Gastroesophageal sphincter (tissue), 4 donors: ENCODE data around the gene KCNIP4. TPM values are rescaled to one million over a fixed set of nuclear protein-coding genes. Genes with fewer than 3 reads are reported as not detected.

Source experiments
- ATAC-seq: fragments of 150-250 bp; one replicate; pipeline ENCODE4 v1.9.1; 2016; ENCODE audit warnings: mild to moderate bottlenecking, moderate library complexity
- H3K27ac ChIP-seq, 4 donors: fragments of 200-600 bp; sonication (generic) in 3 of 4; 1 replicate in 3 of 4; 2 replicates in 1 of 4; pipeline ENCODE4 v1.5.1; 2016 to 2019
- H3K27me3 ChIP-seq: fragments of 200-600 bp; sonication (generic); one replicate; pipeline ENCODE4 v1.5.1; 2019
- H3K36me3 ChIP-seq, 2 donors: fragments of 200-600 bp; sonication (generic); one replicate each; pipeline ENCODE4 v1.5.1; 2019; ENCODE audit warnings: control low read depth in 1 of 2
- H3K4me1 ChIP-seq, 3 donors: fragments of 200-600 bp; sonication (generic); 1 replicate in 2 of 3; 2 replicates in 1 of 3; pipeline ENCODE4 v1.5.1; 2016 to 2019; ENCODE audit warnings: control low read depth in 2 of 3
- H3K4me3 ChIP-seq, 2 donors: fragments of 200-600 bp; sonication (generic); one replicate each; pipeline ENCODE4 v1.5.1; 2019; ENCODE audit warnings: mild to moderate bottlenecking in 1 of 2, moderate library complexity in 1 of 2
- H3K9me3 ChIP-seq, 3 donors: fragments of 200-600 bp; sonication (generic); one replicate each; pipeline ENCODE4 v1.5.1; 2017 to 2019; ENCODE audit warnings: control low read depth in 2 of 3
- EP300 ChIP-seq: sonication (generic); formaldehyde crosslinking; IDR thresholded peaks from one replicate; pipeline ENCODE4 v1.6.1; 2017; ENCODE audit warnings: antibody characterized with exemption, mild to moderate bottlenecking
- POLR2A ChIP-seq, 2 donors: fragments of 450-650 bp; IDR thresholded peaks; one replicate each; pipeline ENCODE4 v1.6.1; 2017; ENCODE audit warnings: antibody characterized with exemption in 2 of 2, mild to moderate bottlenecking in 2 of 2, moderate library complexity in 1 of 2
- POLR2AphosphoS5 ChIP-seq: sonication (generic); formaldehyde crosslinking; IDR thresholded peaks from one replicate; pipeline ENCODE4 v1.6.1; 2017; ENCODE audit warnings: antibody characterized with exemption
- WGBS, 2 donors: methylation state at CpG; one replicate each; pipeline ENCODE4 v1.1.5; 2018; ENCODE audit warnings: low coverage in 1 of 2; 5-methylcytosine and 5-hydroxymethylcytosine counted together
- total RNA-seq, 4 donors: library from RNA; depleted of rRNA; stranded (reverse); fragments of >200 nt; gene quantifications; one replicate each; pipeline ENCODE4 v1.1.0, GENCODE V29; 2016
- TF ChIP-seq, protein P1 (sequence below), 4 experiments: fragments of 200-600 bp in 2 of 4; fragments of 450-650 bp in 2 of 4; sonication (generic) in 1 of 4; IDR thresholded peaks; one replicate each; pipeline ENCODE4 v1.5.1; 2017 to 2019; ENCODE audit warnings: antibody characterized with exemption in 4 of 4, mild to moderate bottlenecking in 2 of 4, moderate library complexity in 2 of 4

KCNIP4 gene
- total RNA-seq, 4 donors from 2014 or later = 0.23 to 0.59 (median 0.54) TPM; not detected in 1

DNA sequence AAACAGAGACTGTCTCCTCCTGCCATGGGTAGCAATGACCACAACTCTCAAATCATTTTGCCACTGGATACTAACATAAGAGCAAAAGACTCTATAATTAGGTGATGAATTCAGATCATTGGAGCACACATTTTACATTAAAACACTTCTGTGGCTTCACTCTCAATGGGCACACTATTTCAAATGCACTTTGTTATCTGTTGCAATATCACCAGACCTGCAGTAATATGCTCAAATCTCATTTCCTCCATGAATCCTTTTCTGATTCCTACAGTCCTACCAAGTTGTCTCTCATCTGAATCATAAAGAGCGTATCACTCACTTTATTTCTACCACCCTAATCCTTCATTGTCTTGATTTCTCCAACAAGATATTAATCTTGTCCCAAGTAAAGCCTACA lies 302.8 kb downstream of the KCNIP4 start:
- H3K4me3 ChIP-seq = no peak overlapping the region

DNA sequence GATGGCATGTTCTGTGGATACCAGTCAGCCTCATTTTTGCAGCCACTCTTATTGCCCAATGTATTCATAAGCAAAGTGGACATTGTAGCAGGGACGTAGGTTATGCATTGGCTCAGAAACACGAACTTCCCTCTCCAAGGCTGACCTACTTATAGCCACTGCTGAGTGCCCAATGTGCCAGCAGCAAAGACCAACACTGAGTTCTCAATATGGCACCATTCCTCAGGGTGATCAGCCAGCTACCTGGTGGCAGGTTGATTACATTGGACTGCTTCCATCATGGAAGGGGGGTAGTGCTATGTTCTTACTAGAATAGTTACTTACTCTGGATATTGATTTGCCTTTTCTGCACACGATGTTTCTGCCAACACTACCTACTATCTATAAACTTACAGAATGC lies 306.9 kb downstream of the KCNIP4 start:
- TF ChIP-seq POLR2A (IDR thresholded peaks at IDR 0.05) (no peak), EP300 (no peak), POLR2AphosphoS5 (no peak)
- TF ChIP-seq, protein P1, sequence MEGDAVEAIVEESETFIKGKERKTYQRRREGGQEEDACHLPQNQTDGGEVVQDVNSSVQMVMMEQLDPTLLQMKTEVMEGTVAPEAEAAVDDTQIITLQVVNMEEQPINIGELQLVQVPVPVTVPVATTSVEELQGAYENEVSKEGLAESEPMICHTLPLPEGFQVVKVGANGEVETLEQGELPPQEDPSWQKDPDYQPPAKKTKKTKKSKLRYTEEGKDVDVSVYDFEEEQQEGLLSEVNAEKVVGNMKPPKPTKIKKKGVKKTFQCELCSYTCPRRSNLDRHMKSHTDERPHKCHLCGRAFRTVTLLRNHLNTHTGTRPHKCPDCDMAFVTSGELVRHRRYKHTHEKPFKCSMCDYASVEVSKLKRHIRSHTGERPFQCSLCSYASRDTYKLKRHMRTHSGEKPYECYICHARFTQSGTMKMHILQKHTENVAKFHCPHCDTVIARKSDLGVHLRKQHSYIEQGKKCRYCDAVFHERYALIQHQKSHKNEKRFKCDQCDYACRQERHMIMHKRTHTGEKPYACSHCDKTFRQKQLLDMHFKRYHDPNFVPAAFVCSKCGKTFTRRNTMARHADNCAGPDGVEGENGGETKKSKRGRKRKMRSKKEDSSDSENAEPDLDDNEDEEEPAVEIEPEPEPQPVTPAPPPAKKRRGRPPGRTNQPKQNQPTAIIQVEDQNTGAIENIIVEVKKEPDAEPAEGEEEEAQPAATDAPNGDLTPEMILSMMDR (IDR thresholded peaks at IDR 0.05) = no peak
- H3K27me3 ChIP-seq = no peaks in the 10 kb centered on the region
- no peaks in the 10 kb centered on the region for H3K4me1 ChIP-seq
- H3K4me3 ChIP-seq = no peak overlapping the region
- H3K36me3 ChIP-seq = no peaks in the 10 kb centered on the region
- WGBS, 2 donors = 77 to 88% methylated on average over 3 of the region's 3 CpGs
- no peaks in the 10 kb centered on the region for H3K9me3 ChIP-seq
- no peak overlapping the region for H3K27ac ChIP-seq
- ATAC-seq = no peak

More for the DNA sequence above, 302.8 kb downstream of the KCNIP4 start:
- H3K9me3 ChIP-seq = no peaks in the 10 kb centered on the region
- no peaks in the 10 kb centered on the region for H3K4me1 ChIP-seq
- no peaks in the 10 kb centered on the region for H3K36me3 ChIP-seq
- no peaks in the 10 kb centered on the region for H3K27me3 ChIP-seq
- no peak for TF ChIP-seq POLR2AphosphoS5
- TF ChIP-seq, protein P1 (IDR thresholded peaks at IDR 0.05) = no peak
- TF ChIP-seq EP300 = no peak
- no peak for TF ChIP-seq POLR2A (IDR thresholded peaks at IDR 0.05)
- H3K27ac ChIP-seq = no peak overlapping the region
- no peak for ATAC-seq
- 93 to 94% methylated on average over 1 of the region's 1 CpG for WGBS, 2 donors

DNA sequence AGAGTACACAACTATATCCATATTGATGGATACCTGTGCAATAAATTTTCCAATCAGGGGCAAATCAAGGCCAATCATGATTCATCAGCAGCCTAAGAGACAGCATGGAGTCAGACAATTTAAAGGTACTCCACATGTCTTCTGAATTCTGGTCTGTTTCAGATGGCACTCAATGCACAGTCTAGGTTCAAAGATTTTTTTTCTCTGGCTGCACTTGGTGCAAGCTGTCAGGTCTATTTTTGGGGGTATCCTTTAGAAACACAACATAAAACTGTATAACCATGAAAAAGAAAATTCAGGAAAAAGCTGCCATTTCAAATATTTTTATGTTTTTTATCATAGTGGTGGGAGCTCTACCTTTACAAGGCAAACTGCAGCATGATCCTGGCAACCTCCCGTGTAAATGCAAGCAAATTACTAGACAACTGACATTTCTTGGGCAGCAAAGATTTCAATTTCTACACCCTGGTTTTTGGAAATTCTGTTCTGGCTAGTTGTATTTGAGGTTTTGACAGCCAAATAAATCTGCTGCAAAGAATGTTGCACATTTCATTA lies 310.3 kb downstream of the KCNIP4 start:
- Histone ChIP-seq H3K9me3 (no peaks in the 10 kb centered on the region), H3K4me1 (no peaks in the 10 kb centered on the region), H3K27ac (no peak overlapping the region), H3K36me3 (no peaks in the 10 kb centered on the region), H3K4me3 (no peak overlapping the region), H3K27me3 (no peaks in the 10 kb centered on the region)
- no peak for TF ChIP-seq EP300
- TF ChIP-seq, protein P1 (IDR thresholded peaks at IDR 0.05) = no peak
- TF ChIP-seq POLR2A (IDR thresholded peaks at IDR 0.05) = no peak
- no peak for TF ChIP-seq POLR2AphosphoS5
- WGBS, 2 donors = 57% methylated on average over 1 of the region's 1 CpG; no CpG with 5 or more reads in 1 of the 2 donors
- ATAC-seq = no peak

DNA sequence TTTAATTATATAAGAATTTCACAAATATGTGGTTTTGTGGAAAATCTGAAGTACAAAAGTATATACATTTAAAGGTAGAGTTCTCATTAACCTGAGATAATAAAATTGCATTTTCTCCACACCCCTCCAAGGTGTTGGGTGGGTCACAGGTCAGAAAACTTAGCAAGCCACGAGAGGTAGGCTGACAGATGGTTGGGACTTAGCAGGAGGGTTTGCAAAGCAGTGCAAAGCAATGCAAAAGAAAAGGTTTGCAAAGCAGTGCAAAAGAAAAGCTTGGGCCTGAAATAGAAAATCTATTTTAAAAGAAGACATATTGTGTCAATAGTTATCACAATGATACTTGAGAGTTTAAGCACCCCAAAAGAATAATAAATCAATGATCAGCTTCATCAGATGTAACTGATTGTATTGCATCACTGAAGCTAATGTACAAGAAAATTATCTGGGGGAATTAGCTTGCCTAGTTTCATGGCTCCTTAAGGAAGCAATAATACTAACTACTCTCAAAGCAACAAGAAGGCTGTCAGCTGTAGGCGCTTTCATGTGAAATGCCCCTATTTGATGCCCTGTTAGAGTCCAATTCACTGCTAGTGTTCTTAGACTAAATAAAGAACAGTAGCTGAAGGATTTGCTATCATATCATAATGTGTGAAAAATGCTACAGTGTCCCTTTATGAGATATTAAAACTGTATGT lies 319.5 kb downstream of the KCNIP4 start:
- 25 to 50% methylated on average over 1 to 2 of the region's 2 CpGs for WGBS, 2 donors
- Histone ChIP-seq H3K4me1 (no peaks in the 10 kb centered on the region), H3K27ac (no peak overlapping the region), H3K4me3 (no peak overlapping the region), H3K27me3 (no peaks in the 10 kb centered on the region), H3K36me3 (no peaks in the 10 kb centered on the region), H3K9me3 (no peaks in the 10 kb centered on the region)
- no peak for ATAC-seq
- TF ChIP-seq EP300 (no peak), POLR2A (IDR thresholded peaks at IDR 0.05) (no peak), POLR2AphosphoS5 (no peak)
- TF ChIP-seq, protein P1 (IDR thresholded peaks at IDR 0.05) = no peak

DNA sequence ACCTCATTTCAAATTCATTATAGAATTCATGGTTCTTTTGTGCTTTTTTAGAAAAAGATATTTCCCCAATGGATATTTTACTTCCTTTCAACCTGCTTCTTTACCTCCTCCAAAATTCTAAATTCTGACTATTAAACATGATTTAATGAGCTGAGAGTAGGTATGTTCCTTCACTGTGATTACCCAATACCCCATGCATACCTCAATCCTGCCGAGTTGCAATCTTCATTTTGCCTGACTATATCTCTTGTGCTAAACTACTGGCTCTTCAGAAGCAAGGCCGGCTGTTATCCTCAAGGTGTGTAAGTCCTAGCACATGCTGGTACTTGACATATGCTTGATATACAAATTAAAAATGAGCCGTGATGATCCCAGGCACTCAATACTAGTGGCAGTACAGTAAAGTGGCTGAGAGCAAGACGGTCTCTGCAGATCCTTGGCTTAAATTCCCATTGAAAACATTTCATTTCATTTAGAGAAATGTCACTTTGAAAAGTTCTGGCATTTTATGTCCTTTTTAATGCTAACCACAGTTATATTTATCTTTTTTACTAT lies 320.4 kb downstream of the KCNIP4 start:
- WGBS, 2 donors = 80 to 94% methylated on average over 3 to 4 of the region's 4 CpGs
- no peak overlapping the region for H3K27ac ChIP-seq
- ATAC-seq = no peak
- no peaks in the 10 kb centered on the region for H3K27me3 ChIP-seq
- H3K36me3 ChIP-seq = no peaks in the 10 kb centered on the region
- no peaks in the 10 kb centered on the region for H3K4me1 ChIP-seq
- no peak overlapping the region for H3K4me3 ChIP-seq
- TF ChIP-seq, protein P1 (IDR thresholded peaks at IDR 0.05) = no peak
- no peak for TF ChIP-seq POLR2AphosphoS5
- no peak for TF ChIP-seq POLR2A (IDR thresholded peaks at IDR 0.05)
- TF ChIP-seq EP300 = no peak
- H3K9me3 ChIP-seq = no peaks in the 10 kb centered on the region
